ENCODE results near the gene SHROOM3.

SHROOM3 gene

DNA sequence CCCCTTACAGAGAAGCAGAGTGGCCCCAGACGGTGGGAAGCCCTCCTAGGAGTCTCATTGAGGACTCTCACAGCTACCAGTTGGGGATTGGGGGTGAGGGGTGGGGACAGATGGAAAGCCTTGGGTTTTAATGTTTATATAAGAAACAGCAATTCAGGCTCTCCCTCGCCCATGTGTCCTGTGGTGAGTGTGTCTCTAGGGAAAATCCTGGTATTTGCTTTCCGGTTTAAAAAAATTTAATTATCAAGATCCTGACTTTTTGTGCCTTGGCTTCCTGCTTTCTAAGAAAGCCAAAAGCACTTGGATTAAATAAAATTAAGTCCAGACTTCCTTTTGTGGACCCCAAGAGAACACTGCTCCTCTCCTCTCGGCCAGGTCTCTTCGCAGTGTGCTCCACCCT is 369.1 kb downstream of the SHROOM3 start:
- Histone ChIP-seq H3K9me3 (ENCODE audit: control extremely low read depth in 1 of 5, control insufficient read depth in 4 of 5, insufficient read depth in 2 of 5, low read depth in 1 of 5, low read length in 4 of 5) (peaks cover 0 to 25% (median 5%) of the 10 kb centered on the region in 5 experiments), H3K36me3 (ENCODE audit: control insufficient read depth in 4 of 4, insufficient read depth in 4 of 4, low read length in 3 of 4) (no peaks in the 10 kb centered on the region), H3K4me3 (ENCODE audit: control insufficient read depth in 1 of 7, extremely low read depth in 1 of 7, insufficient read depth in 4 of 7, low read depth in 2 of 7, low read length in 6 of 7) (no peak overlapping the region), H3K27me3 (replicated peaks in 2 of 5; ENCODE audit: control insufficient read depth in 4 of 5, insufficient read depth in 5 of 5, low read length in 4 of 5) (peaks cover 0 to 10% (median 0%) of the 10 kb centered on the region in 5 experiments), H3K27ac (ENCODE audit: insufficient read depth in 1 of 2, low read depth in 1 of 2, low read length in 2 of 2, poor library complexity in 1 of 2, severe bottlenecking in 2 of 2) (no peak overlapping the region), H3K4me1 (ENCODE audit: control extremely low read depth in 1 of 4, control insufficient read depth in 4 of 4, insufficient read depth in 4 of 4, low read length in 3 of 4) (no peaks in the 10 kb centered on the region)
- DNase-seq, result no peak
- WGBS (ENCODE audit: insufficient coverage), result 94% methylated on average over 3 of the region's 5 CpGs
- ChIA-PET CTCF (interaction anchor here (0.6 kb wide), 1 partner anchor 294 kb away, joined by 3 read pairs; no protein-coding TSS in a partner anchor), POLR2A (no interaction called here)

DNA sequence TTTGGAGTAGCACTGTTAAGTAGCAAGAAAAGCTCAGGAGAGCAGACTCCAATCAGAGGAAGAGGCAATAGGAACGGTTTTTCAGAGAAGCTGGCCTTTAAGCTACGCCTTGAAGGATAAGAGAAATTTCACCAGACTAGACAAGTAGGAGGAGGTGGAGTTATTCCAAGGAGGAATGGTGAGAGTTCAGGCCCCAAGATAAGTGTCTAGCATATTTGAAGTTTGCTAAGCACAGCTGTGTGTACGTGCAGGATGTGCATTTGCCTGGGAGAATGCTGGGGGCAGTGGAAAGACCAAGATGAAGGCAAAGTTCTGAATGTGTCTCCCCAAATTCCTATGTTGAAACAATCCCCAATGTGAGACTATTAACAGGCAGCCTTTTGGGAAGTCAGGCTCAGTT is 371.3 kb downstream of the SHROOM3 start:
- H3K27ac ChIP-seq (ENCODE audit: insufficient read depth in 1 of 2, low read depth in 1 of 2, low read length in 2 of 2, poor library complexity in 1 of 2, severe bottlenecking in 2 of 2), result no peak overlapping the region
- WGBS (ENCODE audit: insufficient coverage), result 94% methylated on average over 3 of the region's 3 CpGs
- H3K36me3 ChIP-seq (ENCODE audit: control insufficient read depth in 4 of 4, insufficient read depth in 4 of 4, low read length in 3 of 4), result no peaks in the 10 kb centered on the region
- ChIA-PET CTCF (no interaction called here), POLR2A (no interaction called here)
- H3K4me3 ChIP-seq (ENCODE audit: control insufficient read depth in 1 of 7, extremely low read depth in 1 of 7, insufficient read depth in 4 of 7, low read depth in 2 of 7, low read length in 6 of 7), result no peak overlapping the region
- peaks cover 0 to 26% (median 5%) of the 10 kb centered on the region in 5 experiments for H3K9me3 ChIP-seq (ENCODE audit: control extremely low read depth in 1 of 5, control insufficient read depth in 4 of 5, insufficient read depth in 2 of 5, low read depth in 1 of 5, low read length in 4 of 5)
- DNase-seq, result no peak
- no peaks in the 10 kb centered on the region for H3K4me1 ChIP-seq (ENCODE audit: control extremely low read depth in 1 of 4, control insufficient read depth in 4 of 4, insufficient read depth in 4 of 4, low read length in 3 of 4)
- H3K27me3 ChIP-seq (replicated peaks in 2 of 5; ENCODE audit: control insufficient read depth in 4 of 5, insufficient read depth in 5 of 5, low read length in 4 of 5), result peaks cover 0 to 8% (median 0%) of the 10 kb centered on the region in 5 experiments

DNA sequence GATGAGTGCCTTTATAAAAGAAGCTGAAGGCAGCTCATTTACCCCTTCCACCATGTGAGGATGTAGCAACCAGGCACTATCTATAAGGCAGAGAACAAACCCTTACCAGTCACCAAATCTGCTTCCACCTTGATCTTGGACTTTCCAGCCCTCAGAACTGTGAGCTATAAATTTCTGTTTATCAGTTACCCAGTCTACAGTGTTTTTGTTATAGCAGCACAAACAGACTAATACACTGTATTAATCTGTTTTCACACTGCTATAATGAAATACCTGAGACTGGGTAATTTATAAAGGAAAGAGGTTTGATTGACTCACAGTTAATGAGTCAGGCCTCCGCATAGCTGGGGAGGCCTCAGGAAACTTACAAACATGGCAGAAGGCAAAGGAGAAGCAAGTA is 371.7 kb downstream of the SHROOM3 start:
- H3K4me3 ChIP-seq (ENCODE audit: control insufficient read depth in 1 of 7, extremely low read depth in 1 of 7, insufficient read depth in 4 of 7, low read depth in 2 of 7, low read length in 6 of 7), result no peak overlapping the region
- H3K27ac ChIP-seq (ENCODE audit: insufficient read depth in 1 of 2, low read depth in 1 of 2, low read length in 2 of 2, poor library complexity in 1 of 2, severe bottlenecking in 2 of 2), result no peak overlapping the region
- H3K36me3 ChIP-seq (ENCODE audit: control insufficient read depth in 4 of 4, insufficient read depth in 4 of 4, low read length in 3 of 4), result no peaks in the 10 kb centered on the region
- POLR2A ChIA-PET, result no interaction called here
- H3K27me3 ChIP-seq (replicated peaks in 2 of 5; ENCODE audit: control insufficient read depth in 4 of 5, insufficient read depth in 5 of 5, low read length in 4 of 5), result peaks cover 0 to 4% (median 0%) of the 10 kb centered on the region in 5 experiments
- CTCF ChIA-PET, result no interaction called here
- H3K4me1 ChIP-seq (ENCODE audit: control extremely low read depth in 1 of 4, control insufficient read depth in 4 of 4, insufficient read depth in 4 of 4, low read length in 3 of 4), result no peaks in the 10 kb centered on the region
- DNase-seq, result no peak
- WGBS (ENCODE audit: insufficient coverage), result no CpG with 5 or more reads among the region's 1 CpG
- peaks cover 0 to 26% (median 5%) of the 10 kb centered on the region in 5 experiments for H3K9me3 ChIP-seq (ENCODE audit: control extremely low read depth in 1 of 5, control insufficient read depth in 4 of 5, insufficient read depth in 2 of 5, low read depth in 1 of 5, low read length in 4 of 5)

DNA sequence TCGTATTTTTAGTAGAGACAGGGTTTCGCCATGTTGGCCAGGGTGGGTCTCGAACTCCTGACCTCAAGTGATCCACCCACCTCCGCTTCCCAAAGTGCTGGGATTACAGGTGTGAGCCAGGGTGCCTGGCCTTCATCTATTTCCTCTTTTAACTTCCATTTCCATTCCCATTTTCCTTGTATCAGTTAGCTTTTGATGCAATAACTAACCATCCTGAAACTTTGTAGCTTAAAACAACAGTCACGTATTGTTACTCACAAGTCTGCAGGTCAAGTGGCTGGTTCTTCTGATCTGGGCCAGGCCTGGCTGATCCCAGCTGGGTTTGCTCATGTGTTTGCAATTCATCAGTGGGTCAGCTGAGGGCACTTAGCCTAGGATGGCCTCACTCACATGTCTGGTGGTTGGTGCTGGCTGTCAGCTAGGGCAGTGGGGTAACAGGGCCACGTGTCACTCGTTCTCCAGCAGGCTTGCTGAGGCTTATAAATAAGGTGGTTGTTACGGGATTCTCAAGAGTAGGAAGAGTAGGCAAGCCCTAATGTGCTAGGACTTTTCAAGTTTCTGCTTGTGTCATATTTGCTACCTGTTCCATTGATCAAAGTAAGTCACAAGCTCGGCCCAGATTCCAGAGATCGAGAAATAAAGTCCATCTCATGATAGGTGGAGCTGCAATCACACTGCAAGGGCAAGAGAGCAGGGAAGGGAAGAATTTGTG is 374.7 kb downstream of the SHROOM3 start:
- Histone ChIP-seq H3K4me1 (ENCODE audit: control extremely low read depth in 1 of 4, control insufficient read depth in 4 of 4, insufficient read depth in 4 of 4, low read length in 3 of 4) (peaks cover 0 to 5% (median 0%) of the 10 kb centered on the region in 4 experiments), H3K27ac (ENCODE audit: insufficient read depth in 1 of 2, low read depth in 1 of 2, low read length in 2 of 2, poor library complexity in 1 of 2, severe bottlenecking in 2 of 2) (no peak overlapping the region), H3K9me3 (ENCODE audit: control extremely low read depth in 1 of 5, control insufficient read depth in 4 of 5, insufficient read depth in 2 of 5, low read depth in 1 of 5, low read length in 4 of 5) (peaks cover 0 to 26% (median 5%) of the 10 kb centered on the region in 5 experiments), H3K36me3 (ENCODE audit: control insufficient read depth in 4 of 4, insufficient read depth in 4 of 4, low read length in 3 of 4) (no peaks in the 10 kb centered on the region), H3K4me3 (ENCODE audit: control insufficient read depth in 1 of 7, extremely low read depth in 1 of 7, insufficient read depth in 4 of 7, low read depth in 2 of 7, low read length in 6 of 7) (no peak overlapping the region), H3K27me3 (replicated peaks in 2 of 5; ENCODE audit: control insufficient read depth in 4 of 5, insufficient read depth in 5 of 5, low read length in 4 of 5) (no peaks in the 10 kb centered on the region)
- 94% methylated on average over 10 of the region's 10 CpGs for WGBS (ENCODE audit: insufficient coverage)
- ChIA-PET POLR2A (no interaction called here), CTCF (no interaction called here)
- DNase-seq, result no peak

DNA sequence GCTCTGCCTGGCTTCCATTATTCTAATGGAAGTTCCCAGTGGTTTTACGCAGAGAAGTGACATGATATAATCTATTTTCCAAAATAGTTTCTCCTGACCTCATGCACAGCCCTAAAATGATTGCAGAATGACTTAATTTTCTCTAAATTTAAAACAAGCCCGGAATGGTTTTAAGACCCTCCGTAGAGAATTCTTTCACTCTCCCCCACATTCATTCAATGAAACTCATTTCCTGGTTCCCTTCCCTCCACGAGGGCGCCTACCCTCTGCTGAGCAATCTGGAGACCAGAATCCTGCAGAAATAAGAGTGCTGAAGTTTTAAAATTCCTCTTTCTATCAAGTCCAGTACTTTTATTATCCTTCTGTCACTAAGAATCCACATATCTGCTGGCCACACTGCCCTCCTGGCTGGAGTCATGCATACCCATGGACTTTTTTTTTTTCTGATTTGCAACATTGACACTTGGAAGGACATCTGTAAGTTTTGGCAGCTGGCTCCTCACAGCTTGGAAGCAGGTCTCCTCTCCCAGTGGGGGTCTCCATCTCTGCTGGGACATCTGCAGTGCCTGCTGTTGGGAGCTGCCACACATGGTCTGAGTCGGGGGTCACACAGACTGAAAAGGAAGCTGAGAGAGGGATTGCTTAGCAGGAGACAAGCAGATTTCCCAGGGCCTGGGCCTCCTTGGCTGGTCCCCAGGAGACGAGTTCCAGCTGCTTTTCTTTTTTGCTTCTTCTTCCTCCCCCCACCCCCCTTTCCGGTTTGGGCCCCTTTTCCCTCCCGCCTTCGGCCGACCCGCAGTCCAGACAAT is 376.8 kb downstream of the SHROOM3 start:
- no peak for DNase-seq
- ChIA-PET CTCF (interaction anchor here (0.6 kb wide), 1 partner anchor 110 kb away, joined by 3 read pairs; no protein-coding TSS in a partner anchor), POLR2A (no interaction called here)
- Histone ChIP-seq H3K9me3 (ENCODE audit: control extremely low read depth in 1 of 5, control insufficient read depth in 4 of 5, insufficient read depth in 2 of 5, low read depth in 1 of 5, low read length in 4 of 5) (peaks cover 1 to 22% (median 4%) of the 10 kb centered on the region in 5 experiments), H3K4me3 (ENCODE audit: control insufficient read depth in 1 of 7, extremely low read depth in 1 of 7, insufficient read depth in 4 of 7, low read depth in 2 of 7, low read length in 6 of 7) (no peak overlapping the region), H3K27ac (ENCODE audit: insufficient read depth in 1 of 2, low read depth in 1 of 2, low read length in 2 of 2, poor library complexity in 1 of 2, severe bottlenecking in 2 of 2) (no peak overlapping the region), H3K27me3 (replicated peaks in 2 of 5; ENCODE audit: control insufficient read depth in 4 of 5, insufficient read depth in 5 of 5, low read length in 4 of 5) (no peaks in the 10 kb centered on the region), H3K4me1 (ENCODE audit: control extremely low read depth in 1 of 4, control insufficient read depth in 4 of 4, insufficient read depth in 4 of 4, low read length in 3 of 4) (peaks cover 0 to 5% (median 0%) of the 10 kb centered on the region in 4 experiments), H3K36me3 (ENCODE audit: control insufficient read depth in 4 of 4, insufficient read depth in 4 of 4, low read length in 3 of 4) (no peaks in the 10 kb centered on the region)
- 75% methylated on average over 6 of the region's 12 CpGs for WGBS (ENCODE audit: insufficient coverage)

DNA sequence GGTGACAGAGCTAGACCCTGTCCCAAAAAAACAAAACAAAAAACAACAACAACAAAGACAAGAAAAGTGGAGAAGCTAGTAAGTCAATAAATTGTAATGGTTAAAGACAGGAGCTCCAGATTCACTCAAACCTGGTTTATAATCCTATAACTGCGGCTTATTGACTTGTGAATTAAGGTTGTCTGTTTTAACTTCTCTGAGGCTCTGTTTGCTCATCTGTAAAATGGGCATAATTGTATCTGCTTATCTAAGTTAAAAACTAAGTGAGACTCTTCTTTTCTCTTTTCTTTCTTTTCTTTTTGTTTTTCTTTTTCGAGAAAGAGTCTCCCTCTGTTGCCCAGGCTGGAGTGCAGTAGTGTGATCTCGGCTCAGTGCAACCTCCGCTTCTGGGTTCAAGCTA is 378.0 kb downstream of the SHROOM3 start:
- CTCF ChIA-PET, result no interaction called here
- Histone ChIP-seq H3K36me3 (ENCODE audit: control insufficient read depth in 4 of 4, insufficient read depth in 4 of 4, low read length in 3 of 4) (no peaks in the 10 kb centered on the region), H3K4me3 (ENCODE audit: control insufficient read depth in 1 of 7, extremely low read depth in 1 of 7, insufficient read depth in 4 of 7, low read depth in 2 of 7, low read length in 6 of 7) (no peak overlapping the region), H3K27me3 (replicated peaks in 2 of 5; ENCODE audit: control insufficient read depth in 4 of 5, insufficient read depth in 5 of 5, low read length in 4 of 5) (no peaks in the 10 kb centered on the region), H3K27ac (ENCODE audit: insufficient read depth in 1 of 2, low read depth in 1 of 2, low read length in 2 of 2, poor library complexity in 1 of 2, severe bottlenecking in 2 of 2) (no peak overlapping the region), H3K4me1 (ENCODE audit: control extremely low read depth in 1 of 4, control insufficient read depth in 4 of 4, insufficient read depth in 4 of 4, low read length in 3 of 4) (peaks cover 0 to 5% (median 0%) of the 10 kb centered on the region in 4 experiments), H3K9me3 (ENCODE audit: control extremely low read depth in 1 of 5, control insufficient read depth in 4 of 5, insufficient read depth in 2 of 5, low read depth in 1 of 5, low read length in 4 of 5) (peaks cover 1 to 14% (median 4%) of the 10 kb centered on the region in 5 experiments)
- 100% methylated on average over 3 of the region's 4 CpGs for WGBS (ENCODE audit: insufficient coverage)
- DNase-seq, result no peak
- POLR2A ChIA-PET, result no interaction called here

DNA sequence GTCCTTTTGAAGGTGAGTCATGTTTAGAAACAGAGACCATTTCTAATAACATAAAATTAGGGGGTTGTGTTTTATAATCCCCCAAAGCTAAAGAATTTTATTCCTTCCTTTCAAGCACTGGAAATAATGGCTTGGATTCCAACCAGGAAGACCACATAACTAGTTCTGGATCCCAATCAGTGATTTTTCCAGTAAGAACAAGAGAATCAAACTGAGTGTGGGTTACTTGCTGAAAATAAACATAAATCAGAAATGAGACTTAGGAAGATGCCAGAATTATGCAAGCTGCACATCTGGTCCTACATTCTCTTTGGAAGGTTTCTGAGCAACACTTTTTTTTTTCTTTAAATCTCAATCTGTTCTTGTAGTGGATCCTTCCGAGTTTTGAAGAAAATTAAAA is 386.6 kb downstream of the SHROOM3 start:
- no peaks in the 10 kb centered on the region for H3K36me3 ChIP-seq (ENCODE audit: control insufficient read depth in 4 of 4, insufficient read depth in 4 of 4, low read length in 3 of 4)
- no peaks in the 10 kb centered on the region for H3K4me1 ChIP-seq (ENCODE audit: control extremely low read depth in 1 of 4, control insufficient read depth in 4 of 4, insufficient read depth in 4 of 4, low read length in 3 of 4)
- no peak for DNase-seq
- no peak overlapping the region for H3K27ac ChIP-seq (ENCODE audit: insufficient read depth in 1 of 2, low read depth in 1 of 2, low read length in 2 of 2, poor library complexity in 1 of 2, severe bottlenecking in 2 of 2)
- POLR2A ChIA-PET, result no interaction called here
- CTCF ChIA-PET, result interaction anchor here (0.6 kb wide), 1 partner anchor 540 kb away, joined by 3 read pairs; no protein-coding TSS in a partner anchor
- H3K4me3 ChIP-seq (ENCODE audit: control insufficient read depth in 1 of 7, extremely low read depth in 1 of 7, insufficient read depth in 4 of 7, low read depth in 2 of 7, low read length in 6 of 7), result no peak overlapping the region
- peaks cover 0 to 4% (median 2%) of the 10 kb centered on the region in 5 experiments for H3K9me3 ChIP-seq (ENCODE audit: control extremely low read depth in 1 of 5, control insufficient read depth in 4 of 5, insufficient read depth in 2 of 5, low read depth in 1 of 5, low read length in 4 of 5)
- H3K27me3 ChIP-seq (replicated peaks in 2 of 5; ENCODE audit: control insufficient read depth in 4 of 5, insufficient read depth in 5 of 5, low read length in 4 of 5), result no peaks in the 10 kb centered on the region
- WGBS (ENCODE audit: insufficient coverage), result no CpG with 5 or more reads among the region's 1 CpG
